ENCODE results near the gene TBC1D16.

The TBC1D16 gene

DNA sequence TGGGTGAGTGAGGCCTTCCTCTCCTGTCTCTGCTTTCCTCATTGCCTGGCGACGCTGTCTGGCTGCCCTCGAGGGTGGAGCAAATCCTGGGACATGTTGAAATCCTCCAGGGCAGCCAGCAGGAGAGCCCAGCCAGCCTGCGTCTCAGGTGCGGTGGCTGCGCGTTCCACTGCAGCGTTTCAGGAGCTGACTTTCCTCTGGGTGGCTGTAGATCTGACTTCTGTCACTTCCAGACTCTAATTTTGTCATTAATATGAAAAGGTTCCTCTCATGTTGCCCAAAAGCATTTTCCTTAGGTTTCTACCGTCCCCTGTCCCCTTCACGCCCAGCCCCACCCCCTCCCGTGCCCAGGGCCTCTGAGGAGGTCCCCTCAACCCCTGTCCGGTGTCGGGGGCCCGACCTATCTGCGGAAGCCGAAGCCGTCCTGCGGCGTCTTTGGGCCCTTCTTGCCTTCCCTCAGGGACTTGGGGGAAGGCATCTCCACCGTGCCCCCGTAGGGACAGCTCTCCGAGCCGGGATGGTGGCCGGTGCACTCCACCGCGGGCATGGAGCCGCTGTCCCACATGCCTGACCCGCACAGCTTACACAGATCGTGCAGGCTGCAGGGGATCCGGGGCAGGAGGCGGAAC, 95.1 kb downstream of the TBC1D16 start:
- DNase-seq (ENCODE audit: low spot score), result no peak

DNA sequence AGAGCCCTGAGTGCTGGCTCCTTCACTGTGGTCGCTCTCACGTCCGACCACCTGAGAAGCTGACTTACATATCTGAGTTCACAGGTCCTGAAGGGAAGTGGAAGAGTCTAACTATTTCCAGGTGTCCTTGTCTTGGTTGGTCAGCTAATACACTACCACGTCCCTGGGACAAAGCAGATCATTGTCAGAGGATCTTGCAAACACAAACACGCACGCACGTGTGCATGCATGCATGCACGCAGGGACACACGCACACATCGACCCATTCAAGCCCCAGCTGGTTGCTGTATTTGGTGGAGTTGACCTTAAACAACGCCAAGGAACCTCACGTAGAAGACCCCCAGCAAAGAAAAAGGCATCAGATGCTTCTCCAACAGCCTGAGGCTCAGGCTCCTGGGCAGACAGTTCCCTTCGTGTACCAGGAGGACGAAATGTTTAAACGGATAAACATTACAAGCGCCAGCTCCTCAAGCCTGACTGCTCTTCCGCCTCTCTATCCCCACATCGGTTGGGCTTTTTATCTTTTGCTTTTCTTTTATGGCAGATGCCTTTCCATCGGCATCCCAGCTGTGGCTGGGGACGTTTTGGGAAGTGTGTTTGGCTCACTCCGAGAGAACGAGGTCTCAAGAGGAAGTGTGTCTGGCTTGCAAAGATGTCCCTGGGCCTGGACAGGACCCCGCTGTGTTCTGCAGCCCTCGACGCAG, 95.8 kb downstream of the TBC1D16 start:
- DNase-seq (ENCODE audit: low spot score), result no peak

DNA sequence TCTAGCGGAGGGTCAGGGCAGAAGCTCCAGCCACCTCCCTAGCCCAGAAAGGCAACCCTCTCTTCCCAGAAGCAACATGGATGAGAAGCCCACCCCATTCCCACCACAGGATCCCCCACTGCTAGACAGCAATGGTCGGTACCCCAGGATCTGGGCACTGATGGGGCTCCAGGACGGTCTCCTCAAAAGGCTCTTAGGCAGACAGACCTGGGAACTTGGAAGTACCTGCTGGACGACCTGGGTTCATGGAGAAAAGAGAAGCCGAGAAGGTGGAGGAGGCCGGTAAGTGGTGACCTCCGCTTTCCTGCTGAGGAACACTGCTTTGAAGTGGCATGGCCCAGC, 96.6 kb downstream of the TBC1D16 start:
- no peak for DNase-seq (ENCODE audit: low spot score)

GRCh38 chr17:79938336-79939093, 97.2 kb downstream of the TBC1D16 start:
- no peak for DNase-seq (ENCODE audit: low spot score)

DNA sequence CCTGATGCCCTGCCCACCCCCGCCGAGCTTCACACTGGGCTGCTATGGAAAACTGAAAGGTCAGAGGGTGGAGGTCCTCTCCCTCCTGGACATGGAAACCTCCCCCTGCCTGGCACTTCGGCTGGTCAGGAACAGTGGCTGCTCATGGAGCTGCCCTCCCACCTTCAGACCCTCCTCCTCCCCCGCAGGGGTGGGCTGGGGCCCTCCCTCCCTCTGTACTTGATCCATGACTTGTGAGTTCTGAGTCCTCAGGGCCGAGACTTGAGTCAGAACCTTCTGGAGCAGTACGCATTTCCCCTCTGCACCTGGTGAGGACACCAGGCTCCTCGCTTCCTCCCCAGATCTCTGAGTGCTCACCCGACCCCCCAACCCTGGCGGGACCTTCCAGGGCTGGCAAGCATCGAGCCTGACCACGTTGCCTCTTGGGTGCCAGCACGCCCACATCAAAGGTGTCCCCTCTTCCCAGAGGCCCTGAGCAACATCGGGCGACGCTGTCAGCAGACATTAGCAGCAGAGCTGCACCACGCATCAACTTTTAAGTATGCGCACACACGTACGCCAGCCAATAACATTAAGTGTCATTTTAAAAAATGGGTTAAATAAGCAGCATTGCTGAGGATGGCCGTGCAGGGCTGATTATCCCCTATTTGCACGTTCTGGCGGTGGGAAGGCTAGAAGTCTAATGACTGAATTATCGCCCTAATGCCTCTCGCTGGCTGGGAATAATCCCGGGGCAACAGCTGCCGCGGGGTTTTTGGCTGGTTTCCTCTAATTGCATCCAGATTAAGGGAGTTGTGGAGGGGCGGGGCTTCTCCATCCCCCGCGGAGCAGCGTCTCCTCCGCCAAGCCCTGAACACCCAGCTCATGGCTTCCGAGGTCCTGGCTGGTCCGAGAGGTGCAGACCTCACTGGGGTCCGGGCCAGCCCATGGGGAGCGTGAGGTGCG, 98.0 kb downstream of the TBC1D16 start:
- no peak for DNase-seq (ENCODE audit: low spot score)

- no peak for DNase-seq (ENCODE audit: low spot score)
These were observed 98.9 kb downstream of the TBC1D16 start for GRCh38 chr17:79936641-79937381.

- DNase-seq (ENCODE audit: low spot score), result no peak
These were observed 99.6 kb downstream of the TBC1D16 start for GRCh38 chr17:79936050-79936449.

DNA sequence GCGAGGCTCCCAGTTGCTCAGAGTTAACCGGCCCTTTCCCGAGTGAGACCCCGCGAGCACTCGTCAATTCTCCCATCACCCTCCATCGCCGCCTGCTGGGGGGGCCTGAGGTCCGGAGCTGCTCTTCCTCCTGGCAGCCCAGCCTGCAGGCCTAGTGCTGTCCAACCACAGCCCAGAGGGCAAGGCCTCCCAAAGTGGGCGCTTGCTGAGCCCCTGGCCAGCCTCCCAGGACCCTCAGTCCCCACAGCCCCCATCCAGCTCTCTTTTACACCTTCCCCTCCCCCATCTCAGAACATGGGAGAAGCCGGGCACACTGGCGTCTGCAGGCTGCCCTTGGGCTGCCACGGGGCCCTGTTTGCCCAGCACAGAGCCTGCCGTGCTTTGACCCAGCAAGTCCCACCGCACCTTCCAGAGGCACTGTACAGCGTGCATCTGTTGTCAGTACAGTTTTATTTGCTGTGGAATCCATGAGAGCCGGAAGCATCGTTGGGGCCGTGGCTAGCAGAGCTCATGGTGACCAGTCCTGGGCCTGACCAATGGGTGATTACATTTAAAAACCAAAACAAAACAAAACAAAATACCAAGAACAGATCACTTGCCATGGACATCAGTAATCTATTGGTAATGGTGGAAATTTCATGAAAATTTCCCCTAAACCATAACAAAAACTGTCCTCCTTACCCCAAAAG, 100.3 kb downstream of the TBC1D16 start:
- no peak for DNase-seq (ENCODE audit: low spot score)

GRCh38 chr17:79934653-79934970, 101.1 kb downstream of the TBC1D16 start:
- no peak for DNase-seq (ENCODE audit: low spot score)

GRCh38 chr17:79933863-79934652, 101.6 kb downstream of the TBC1D16 start:
- no peak for DNase-seq (ENCODE audit: low spot score)

DNA sequence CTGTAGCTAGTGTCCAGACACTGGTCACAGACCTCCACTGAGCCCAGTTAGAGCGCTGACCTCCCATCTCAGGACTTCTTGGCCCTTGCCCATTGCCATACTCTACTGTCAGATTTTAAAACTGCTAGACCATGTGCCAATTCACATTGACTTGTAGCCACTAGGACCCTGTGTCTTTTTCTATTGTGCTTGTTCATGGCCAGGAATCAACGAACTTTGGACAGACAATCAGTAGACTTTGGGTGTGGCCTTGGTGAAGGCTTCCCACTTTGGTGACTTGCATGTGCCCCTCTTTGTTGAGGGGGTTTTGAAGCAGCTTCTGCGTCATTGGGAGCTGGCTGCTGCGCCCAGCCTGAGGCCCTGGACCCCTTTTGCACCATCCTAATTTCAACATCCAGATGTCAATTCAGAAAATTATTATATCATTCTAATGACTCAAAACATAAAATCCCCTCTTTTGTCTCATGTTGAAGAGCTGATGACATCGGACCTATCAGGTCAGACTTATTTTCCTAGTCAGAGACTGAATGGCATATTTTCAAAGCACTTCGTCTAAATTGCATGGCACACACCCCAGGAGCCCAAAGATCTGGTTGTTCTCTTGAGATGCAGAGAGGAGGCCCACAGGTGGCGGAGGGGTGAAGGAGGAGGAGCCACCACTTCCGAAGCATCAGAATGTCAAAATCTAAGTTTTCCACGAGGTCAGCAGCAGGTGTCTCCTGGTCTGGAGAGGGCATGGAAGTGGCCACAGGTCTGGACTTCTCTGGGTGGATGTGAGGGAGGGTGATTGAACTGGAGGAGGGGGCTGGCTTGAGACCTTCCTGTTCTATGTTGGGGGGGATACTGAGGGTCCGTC, 103.0 kb downstream of the TBC1D16 start:
- no peak for DNase-seq (ENCODE audit: low spot score)

GRCh38 chr17:79931817-79932309, 103.8 kb downstream of the TBC1D16 start:
- DNase-seq (ENCODE audit: low spot score), result no peak

GRCh38 chr17:79930877-79931816, 104.5 kb downstream of the TBC1D16 start:
- no peak for DNase-seq (ENCODE audit: low spot score)

GRCh38 chr17:79930062-79930876, 105.4 kb downstream of the TBC1D16 start:
- peak; percentile 57 for DNase-seq (ENCODE audit: low spot score)

GRCh38 chr17:79929257-79930061, 106.2 kb downstream of the TBC1D16 start:
- no peak for DNase-seq (ENCODE audit: low spot score)
